Vagina (tissue), 2 donors: Measurements from ENCODE around the gene CDC14A. TPM values are rescaled to one million over a fixed set of nuclear protein-coding genes. Genes with fewer than 3 reads are reported as not detected.

Source experiments
- DNase-seq, 2 donors: peaks; one replicate each; pipeline ENCODE4 v3.0.0-alpha.2; 2017; ENCODE audit errors: extremely low spot score in 2 of 2
- H3K27ac ChIP-seq: fragments of 200-600 bp; sonication (generic); one replicate; pipeline ENCODE4 v1.5.1; 2019
- H3K27me3 ChIP-seq: fragments of 200-600 bp; sonication (generic); one replicate; pipeline ENCODE4 v1.5.1; 2019
- H3K36me3 ChIP-seq, 2 donors: fragments of 200-600 bp; sonication (generic); one replicate each; pipeline ENCODE4 v1.5.1; 2017 to 2019
- H3K4me1 ChIP-seq: fragments of 200-600 bp; sonication (generic); one replicate; pipeline ENCODE4 v1.5.1; 2019
- H3K4me3 ChIP-seq, 2 donors: fragments of 200-600 bp; sonication (generic); 1 replicate in 1 of 2; 2 replicates in 1 of 2; pipeline ENCODE4 v1.5.1; 2016 to 2019
- H3K9me3 ChIP-seq: fragments of 200-600 bp; sonication (generic); one replicate; pipeline ENCODE4 v1.5.1; 2019
- POLR2A ChIP-seq, 2 donors: fragments of 450-650 bp; IDR thresholded peaks; one replicate each; pipeline ENCODE4 v1.6.1; 2017; ENCODE audit warnings: antibody characterized with exemption in 2 of 2, mild to moderate bottlenecking in 2 of 2, moderate library complexity in 2 of 2
- POLR2AphosphoS5 ChIP-seq, 2 donors: sonication (generic); formaldehyde crosslinking; IDR thresholded peaks; one replicate each; pipeline ENCODE4 v1.9.0; 2017; ENCODE audit warnings: antibody characterized with exemption in 2 of 2, mild to moderate bottlenecking in 2 of 2, low read depth in 1 of 2; ENCODE audit not compliant: insufficient read depth in 1 of 2
- intact Hi-C: fragments of 100-400 bp; cut with DNase I; formaldehyde crosslinking; loops from one replicate; pipeline ENCODE4 v1.15.1; 2023
- total RNA-seq: library from RNA; depleted of rRNA; stranded (reverse); fragments of >200 nt; gene quantifications from one replicate; pipeline ENCODE4 v1.2.3, GENCODE V29; 2016
- TF ChIP-seq, protein P1 (sequence below), 3 experiments: fragments of 450-650 bp in 2 of 3; fragments of 200-600 bp in 1 of 3; sonication (generic) in 1 of 3; IDR thresholded peaks; one replicate each; pipeline ENCODE4 v1.5.1; 2017 to 2019; ENCODE audit warnings: antibody characterized with exemption in 3 of 3, mild to moderate bottlenecking in 2 of 3, moderate library complexity in 2 of 3

Gene CDC14A
- total RNA-seq, 1 donor from 2014 or later, result 14.5 TPM

GRCh38 chr1:100539836-100540536 is 187.7 kb downstream of the CDC14A start:
- Histone ChIP-seq H3K9me3 (no peaks in the 10 kb centered on the region), H3K4me1 (peaks cover 19% of the 10 kb centered on the region), H3K4me3 (peak overlapping the region; percentile 38 to 56), H3K36me3 (no peaks in the 10 kb centered on the region), H3K27me3 (peaks cover 4% of the 10 kb centered on the region), H3K27ac (no peak overlapping the region)
- TF ChIP-seq, protein P1, sequence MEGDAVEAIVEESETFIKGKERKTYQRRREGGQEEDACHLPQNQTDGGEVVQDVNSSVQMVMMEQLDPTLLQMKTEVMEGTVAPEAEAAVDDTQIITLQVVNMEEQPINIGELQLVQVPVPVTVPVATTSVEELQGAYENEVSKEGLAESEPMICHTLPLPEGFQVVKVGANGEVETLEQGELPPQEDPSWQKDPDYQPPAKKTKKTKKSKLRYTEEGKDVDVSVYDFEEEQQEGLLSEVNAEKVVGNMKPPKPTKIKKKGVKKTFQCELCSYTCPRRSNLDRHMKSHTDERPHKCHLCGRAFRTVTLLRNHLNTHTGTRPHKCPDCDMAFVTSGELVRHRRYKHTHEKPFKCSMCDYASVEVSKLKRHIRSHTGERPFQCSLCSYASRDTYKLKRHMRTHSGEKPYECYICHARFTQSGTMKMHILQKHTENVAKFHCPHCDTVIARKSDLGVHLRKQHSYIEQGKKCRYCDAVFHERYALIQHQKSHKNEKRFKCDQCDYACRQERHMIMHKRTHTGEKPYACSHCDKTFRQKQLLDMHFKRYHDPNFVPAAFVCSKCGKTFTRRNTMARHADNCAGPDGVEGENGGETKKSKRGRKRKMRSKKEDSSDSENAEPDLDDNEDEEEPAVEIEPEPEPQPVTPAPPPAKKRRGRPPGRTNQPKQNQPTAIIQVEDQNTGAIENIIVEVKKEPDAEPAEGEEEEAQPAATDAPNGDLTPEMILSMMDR (IDR thresholded peaks at IDR 0.05), result no peak
- no peak for TF ChIP-seq POLR2AphosphoS5 (IDR thresholded peaks at IDR 0.05; ENCODE audit: insufficient read depth in 1 of 2, low read depth in 1 of 2)
- intact Hi-C loops, result no loop called here
- no peak for DNase-seq

DNA sequence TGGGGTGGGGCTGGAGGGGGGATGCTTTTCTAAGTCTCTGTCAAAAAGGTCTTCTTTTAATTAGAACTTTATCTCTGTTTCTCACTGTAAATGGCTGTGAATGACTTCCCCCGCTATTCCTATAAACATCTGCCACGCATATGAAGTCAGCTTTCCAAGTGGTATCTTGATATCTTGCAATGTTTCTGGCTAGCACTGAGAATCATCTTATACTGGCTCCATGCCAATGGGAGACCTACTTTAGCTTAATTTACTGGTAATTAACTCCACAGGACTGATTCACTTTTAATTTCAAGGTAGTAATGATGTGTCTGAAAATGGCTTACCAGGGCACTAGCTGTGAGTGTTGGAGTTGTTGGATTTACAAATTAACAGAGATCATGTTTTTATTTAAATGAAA is 190.0 kb downstream of the CDC14A start:
- TF ChIP-seq, protein P1 (IDR thresholded peaks at IDR 0.05), result no peak
- Histone ChIP-seq H3K27ac (no peak overlapping the region), H3K36me3 (no peaks in the 10 kb centered on the region), H3K4me3 (no peak overlapping the region), H3K4me1 (peaks cover 19% of the 10 kb centered on the region), H3K27me3 (peaks cover 4% of the 10 kb centered on the region), H3K9me3 (no peaks in the 10 kb centered on the region)
- DNase-seq, result no peak
- intact Hi-C loops, result no loop called here

GRCh38 chr1:100543640-100544039 is 191.3 kb downstream of the CDC14A start:
- DNase-seq, result no peak
- Histone ChIP-seq H3K4me3 (no peak overlapping the region), H3K36me3 (no peaks in the 10 kb centered on the region), H3K4me1 (peaks cover 14% of the 10 kb centered on the region), H3K27ac (no peak overlapping the region), H3K9me3 (no peaks in the 10 kb centered on the region), H3K27me3 (peaks cover 4% of the 10 kb centered on the region)
- intact Hi-C loops, result no loop called here
- TF ChIP-seq POLR2A (IDR thresholded peaks at IDR 0.05), result no peak

- no peak for DNase-seq
- Histone ChIP-seq H3K27me3 (no peaks in the 10 kb centered on the region), H3K9me3 (no peaks in the 10 kb centered on the region), H3K4me1 (peaks cover 4% of the 10 kb centered on the region), H3K27ac (no peak overlapping the region), H3K36me3 (no peaks in the 10 kb centered on the region), H3K4me3 (no peak overlapping the region)
- TF ChIP-seq POLR2A (IDR thresholded peaks at IDR 0.05) (no peak), POLR2AphosphoS5 (IDR thresholded peaks at IDR 0.05; ENCODE audit: insufficient read depth in 1 of 2, low read depth in 1 of 2) (no peak)
- TF ChIP-seq, protein P1 (IDR thresholded peaks at IDR 0.05), result no peak
- intact Hi-C loops, result no loop called here
Observed at GRCh38 chr1:100544791-100545190, 192.5 kb downstream of the CDC14A start.

DNA sequence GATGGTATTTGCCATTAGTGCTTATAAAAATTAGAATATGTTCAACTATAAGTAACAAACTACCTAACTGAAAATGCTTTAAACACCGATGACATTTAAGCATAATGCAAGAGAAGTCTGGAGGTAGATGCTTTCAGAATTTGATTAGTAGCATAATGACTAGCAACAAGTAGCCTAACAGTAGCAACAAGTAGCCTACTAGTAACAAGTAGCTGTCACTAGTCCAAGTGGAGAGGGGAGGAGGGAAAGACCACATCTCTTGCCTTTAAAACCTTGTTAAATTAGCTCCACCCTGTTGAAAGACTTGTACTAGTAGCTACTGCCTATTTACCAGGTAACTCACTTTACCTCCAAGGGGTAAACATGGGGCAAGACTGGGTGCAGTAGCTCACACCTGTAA is 193.5 kb downstream of the CDC14A start:
- no peaks in the 10 kb centered on the region for H3K4me1 ChIP-seq
- no peaks in the 10 kb centered on the region for H3K36me3 ChIP-seq
- no peaks in the 10 kb centered on the region for H3K9me3 ChIP-seq
- intact Hi-C loops, result no loop called here
- no peak overlapping the region for H3K27ac ChIP-seq
- no peak overlapping the region for H3K4me3 ChIP-seq
- TF ChIP-seq, protein P1 (IDR thresholded peaks at IDR 0.05), result no peak
- TF ChIP-seq POLR2AphosphoS5 (IDR thresholded peaks at IDR 0.05; ENCODE audit: insufficient read depth in 1 of 2, low read depth in 1 of 2) (no peak), POLR2A (IDR thresholded peaks at IDR 0.05) (no peak)
- no peak for DNase-seq
- no peaks in the 10 kb centered on the region for H3K27me3 ChIP-seq
